Measurements from ENCODE around the gene ZMPSTE24.
"Not testable (repeated sequence)": the region's sequence is repeated elsewhere in the genome, so short reads cannot be mapped to it uniquely, and the experiment has no call there.

ZMPSTE24 gene

GRCh38 chr1:40337443-40337842, 79.4 kb downstream of the ZMPSTE24 start:
- Histone ChIP-seq H3K4me1 (peaks cover 8% of the 10 kb centered on the region), H3K4me3 (no peak overlapping the region), H3K36me3 (replicated peaks) (no peaks in the 10 kb centered on the region), H3K27me3 (ENCODE audit: low read depth) (no peaks in the 10 kb centered on the region), H3K9me3 (no peaks in the 10 kb centered on the region)
- DNase-seq (ENCODE audit: low spot score in 2 of 2), result no peak
- in situ Hi-C loops (cut with MboI; ENCODE audit: low sequenced_read_pairs), result loop anchor here (5.0 to 10.0 kb wide), 2 partner anchors 193 to 255 kb away; no protein-coding TSS in a partner anchor

- peaks cover 8% of the 10 kb centered on the region for H3K4me1 ChIP-seq
- DNase-seq (ENCODE audit: low spot score in 2 of 2), result peak; percentile 73 to 90
- no peaks in the 10 kb centered on the region for H3K36me3 ChIP-seq (replicated peaks)
- H3K9me3 ChIP-seq, result no peaks in the 10 kb centered on the region
- no peaks in the 10 kb centered on the region for H3K27me3 ChIP-seq (ENCODE audit: low read depth)
- H3K4me3 ChIP-seq, result no peak overlapping the region
- in situ Hi-C loops (cut with MboI; ENCODE audit: low sequenced_read_pairs), result loop anchor here (5.0 to 10.0 kb wide), 2 partner anchors 194 to 257 kb away; no protein-coding TSS in a partner anchor
Observed at GRCh38 chr1:40338745-40339419, 80.8 kb downstream of the ZMPSTE24 start.

GRCh38 chr1:40339420-40340323, 81.6 kb downstream of the ZMPSTE24 start:
- Histone ChIP-seq H3K9me3 (no peaks in the 10 kb centered on the region), H3K27me3 (ENCODE audit: low read depth) (no peaks in the 10 kb centered on the region), H3K4me3 (no peak overlapping the region), H3K4me1 (peaks cover 8% of the 10 kb centered on the region), H3K36me3 (replicated peaks) (no peaks in the 10 kb centered on the region)
- in situ Hi-C loops (cut with MboI; ENCODE audit: low sequenced_read_pairs), result loop anchor here (5.0 to 10.0 kb wide), 2 partner anchors 195 to 257 kb away; no protein-coding TSS in a partner anchor
- DNase-seq (ENCODE audit: low spot score in 2 of 2), result no peak

GRCh38 chr1:40341491-40342380, 83.7 kb downstream of the ZMPSTE24 start:
- H3K27me3 ChIP-seq (ENCODE audit: low read depth), result no peaks in the 10 kb centered on the region
- no peaks in the 10 kb centered on the region for H3K36me3 ChIP-seq (replicated peaks)
- peaks cover 8% of the 10 kb centered on the region for H3K4me1 ChIP-seq
- H3K4me3 ChIP-seq, result no peak overlapping the region
- in situ Hi-C loops (cut with MboI; ENCODE audit: low sequenced_read_pairs), result no loop called here
- H3K9me3 ChIP-seq, result no peaks in the 10 kb centered on the region
- DNase-seq (ENCODE audit: low spot score in 2 of 2), result no peak

GRCh38 chr1:40342381-40342717, 84.3 kb downstream of the ZMPSTE24 start:
- H3K27me3 ChIP-seq (ENCODE audit: low read depth); H3K36me3 ChIP-seq (replicated peaks); H3K4me3 ChIP-seq; H3K9me3 ChIP-seq; DNase-seq (ENCODE audit: low spot score in 2 of 2); H3K4me1 ChIP-seq; in situ Hi-C loops (cut with MboI; ENCODE audit: low sequenced_read_pairs): not testable (repeated sequence)
